ENCODE results near the gene GCH1. TPM values are rescaled to one million over a fixed set of nuclear protein-coding genes. Genes with fewer than 3 reads are reported as not detected.

Gene GCH1
- total RNA-seq, 1 donor from 2014 or later, result 8.9 TPM

DNA sequence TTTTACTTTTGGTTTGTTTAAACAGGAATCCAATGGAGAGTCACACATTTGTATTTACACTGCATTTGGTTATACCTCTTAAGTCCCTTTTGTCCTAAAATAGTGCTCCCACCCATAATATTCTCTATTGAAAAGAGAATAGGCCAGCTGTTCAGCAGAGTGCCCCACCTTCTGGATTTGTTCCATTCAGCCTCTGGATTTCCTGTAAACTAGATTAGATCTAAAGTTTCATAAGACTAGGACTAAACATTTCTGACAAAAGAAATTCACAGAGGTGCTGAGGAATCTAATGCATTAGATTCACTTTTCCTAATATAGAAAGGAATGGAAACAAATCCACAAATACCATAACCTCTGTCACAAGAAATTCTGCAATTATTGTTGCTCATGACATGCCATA, 38.1 kb downstream of the GCH1 start:
- no peak for ATAC-seq

- ATAC-seq, result no peak
These were observed 44.8 kb downstream of the GCH1 start for GRCh38 chr14:54857830-54858269.

DNA sequence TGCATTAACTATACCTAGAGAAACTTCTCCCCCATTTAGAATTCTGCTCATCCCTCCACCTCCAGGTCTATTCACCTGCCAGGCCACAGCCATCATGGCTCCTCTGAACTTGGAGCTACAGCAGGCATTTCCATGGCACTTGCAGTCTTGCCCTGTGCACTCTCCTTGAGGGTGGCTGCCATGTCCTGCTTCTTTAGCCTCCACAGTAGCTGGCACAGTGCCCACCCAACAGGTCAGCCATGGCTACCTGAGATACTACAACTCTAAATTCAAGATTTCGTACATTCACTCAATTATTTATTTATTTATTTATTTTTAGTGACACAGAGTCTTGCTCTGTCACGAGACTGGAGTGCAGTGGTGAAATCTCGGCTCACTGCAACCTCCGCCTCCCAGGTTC, 46.5 kb downstream of the GCH1 start:
- no peak for ATAC-seq

- no peak for ATAC-seq
These were observed 48.4 kb downstream of the GCH1 start for GRCh38 chr14:54854181-54854580.

DNA sequence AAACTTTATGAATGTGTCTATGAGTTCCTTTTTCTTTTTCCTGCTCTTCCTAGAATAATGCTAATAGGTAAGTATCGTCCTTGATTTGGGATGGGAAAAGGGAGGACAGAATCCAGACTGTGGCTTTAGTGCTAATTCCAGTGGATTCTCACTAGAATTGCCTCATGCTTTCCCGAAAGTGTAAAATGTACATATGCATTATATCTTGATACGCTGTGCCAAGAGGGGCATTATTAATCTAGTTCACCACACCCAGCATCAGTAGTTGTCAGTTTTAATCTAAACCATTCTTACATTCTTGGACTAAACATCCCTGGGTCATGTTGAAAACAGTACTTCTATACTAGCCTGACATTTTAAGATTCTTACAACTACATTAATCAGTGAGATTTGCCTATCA, 49.3 kb downstream of the GCH1 start:
- no peak for ATAC-seq

DNA sequence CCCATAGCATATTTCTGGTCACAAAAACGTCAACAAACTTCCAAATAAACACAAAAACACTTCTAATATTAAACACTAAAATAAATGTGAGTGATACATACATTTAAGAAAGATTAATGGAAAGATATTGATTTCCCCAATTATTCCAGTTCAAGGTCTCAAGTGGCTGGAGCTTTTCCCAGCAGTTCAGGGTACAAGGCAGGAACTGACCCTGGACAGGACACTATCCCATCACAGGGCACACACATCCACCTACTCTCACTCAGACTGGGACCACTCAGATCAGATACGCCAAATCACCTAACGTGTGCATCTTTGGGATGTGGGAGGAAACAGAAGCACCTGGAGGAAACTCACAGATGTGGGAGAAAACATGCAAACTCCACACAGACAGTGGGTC, 50.4 kb downstream of the GCH1 start:
- no peak for ATAC-seq

- no peak for ATAC-seq
These were observed 53.7 kb downstream of the GCH1 start for GRCh38 chr14:54848910-54849309.

DNA sequence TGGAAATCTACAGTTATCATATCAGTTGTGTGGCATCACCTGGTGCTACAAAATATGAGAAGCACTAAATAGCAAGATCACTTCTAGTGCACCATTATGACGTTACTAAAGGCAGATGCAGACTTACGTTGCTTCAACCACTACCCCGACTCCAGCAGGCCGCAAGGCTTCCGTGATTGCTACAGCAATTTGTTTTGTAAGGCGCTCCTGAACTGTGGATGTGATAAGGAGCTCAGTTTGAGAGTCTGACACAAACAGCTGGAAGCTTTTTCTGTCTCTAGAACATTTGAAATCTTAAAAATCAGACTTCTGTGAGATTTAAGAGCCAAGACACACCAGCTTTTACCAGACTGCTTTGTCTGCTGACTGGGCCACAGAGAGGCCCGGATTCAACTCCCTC, 57.0 kb downstream of the GCH1 start:
- ATAC-seq, result no peak

DNA sequence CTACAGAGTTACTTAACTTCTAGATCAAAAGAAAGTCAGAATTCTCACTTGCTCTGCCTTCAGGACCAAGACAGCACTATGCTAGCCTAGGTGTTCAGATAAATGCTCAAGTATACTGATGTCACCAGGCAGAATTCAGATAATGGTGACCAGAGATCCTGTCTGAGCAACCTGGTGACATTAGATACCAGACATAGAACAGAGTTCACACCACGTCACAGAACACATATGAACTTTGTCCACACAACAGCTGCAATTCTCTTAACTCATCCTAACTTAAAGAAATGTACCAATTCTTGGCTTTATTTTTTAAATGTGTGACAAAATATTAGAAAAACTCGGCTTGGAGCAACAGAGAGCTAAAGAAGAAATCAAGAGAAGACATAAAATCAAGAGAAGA, 58.1 kb downstream of the GCH1 start:
- no peak for ATAC-seq

GRCh38 chr14:54840798-54841197, 61.8 kb downstream of the GCH1 start:
- no peak for ATAC-seq

DNA sequence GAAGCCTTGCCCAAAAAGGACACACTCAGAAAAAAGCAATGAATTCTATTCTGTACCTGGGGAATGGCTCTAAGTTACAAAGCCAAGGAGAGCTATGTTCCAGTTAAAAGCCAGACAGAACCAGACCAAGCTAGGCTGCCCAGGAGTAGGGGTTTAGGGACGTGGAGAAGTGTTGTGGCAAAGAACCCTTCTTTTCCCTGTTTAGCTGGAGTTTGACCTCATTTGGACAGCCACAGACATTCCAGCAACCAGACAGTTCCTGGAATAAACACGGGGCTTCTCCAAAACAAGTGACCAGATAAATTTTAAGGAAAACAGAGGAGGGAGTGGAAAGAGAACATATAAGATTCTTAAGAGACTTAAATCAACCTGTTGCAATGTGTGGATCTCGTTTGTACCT, 62.3 kb downstream of the GCH1 start:
- ATAC-seq, result no peak

GRCh38 chr14:54839701-54840119, 62.9 kb downstream of the GCH1 start:
- ATAC-seq, result no peak

- ATAC-seq, result no peak
These were observed 63.6 kb downstream of the GCH1 start for GRCh38 chr14:54838931-54839512.

GRCh38 chr14:54837508-54838149, 65.0 kb downstream of the GCH1 start:
- ATAC-seq, result no peak

DNA sequence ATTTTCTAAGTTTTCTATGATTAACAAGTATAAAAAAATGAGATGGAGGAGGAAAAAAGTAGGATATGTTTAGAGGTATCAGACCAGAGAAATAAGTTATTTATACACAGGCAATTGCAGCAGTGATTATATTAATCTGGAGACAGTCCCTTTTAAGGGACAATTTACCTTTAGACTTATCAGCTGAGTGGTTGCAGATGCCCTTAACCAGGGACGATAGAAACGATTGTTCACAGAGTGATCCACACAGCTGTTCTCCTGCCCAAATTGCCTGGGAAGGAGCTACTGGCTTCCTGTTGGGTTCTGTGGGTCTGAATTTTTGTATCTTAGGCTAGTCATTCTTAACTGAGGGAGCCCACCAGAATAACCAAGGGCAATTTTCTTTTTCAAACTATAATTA, 66.4 kb downstream of the GCH1 start:
- ATAC-seq, result no peak

DNA sequence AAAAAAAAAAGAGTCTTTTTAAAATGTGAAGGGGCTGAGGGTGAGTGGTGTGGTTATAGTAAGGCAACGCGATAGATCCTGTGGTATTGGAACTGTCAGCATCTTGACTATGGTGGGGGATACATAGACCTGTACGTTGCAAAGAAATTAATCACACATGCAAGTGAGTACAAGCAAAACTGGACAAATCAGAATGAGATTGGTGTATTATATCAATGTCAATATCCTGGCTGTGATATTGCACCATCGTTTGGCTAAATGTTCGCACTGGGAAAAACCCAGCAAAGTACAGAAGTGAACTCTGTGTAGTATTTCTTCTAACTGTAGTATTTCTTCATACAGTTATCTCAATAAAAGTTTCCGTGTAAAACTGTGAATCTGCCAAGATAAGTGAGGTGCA, 67.9 kb downstream of the GCH1 start:
- no peak for ATAC-seq

DNA sequence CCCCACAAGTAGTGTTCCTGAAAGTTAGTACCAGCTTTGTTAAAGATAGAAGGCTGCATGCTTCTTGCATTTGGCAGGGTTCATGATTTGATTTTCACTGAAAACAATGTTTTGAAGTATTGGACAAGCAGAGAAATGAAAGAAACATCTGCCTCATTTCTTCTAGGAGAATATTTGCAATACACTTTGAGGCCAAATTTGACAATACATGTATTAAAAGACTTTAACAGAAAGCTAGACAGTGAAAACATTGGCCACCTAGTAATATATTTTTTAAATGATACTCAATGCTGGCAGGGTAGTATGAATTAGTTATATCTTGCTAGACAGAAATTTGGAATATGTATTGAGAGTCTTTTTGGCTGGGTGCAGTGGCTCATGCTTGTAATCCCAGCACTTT, 68.5 kb downstream of the GCH1 start:
- no peak for ATAC-seq

- no peak for ATAC-seq
These were observed 72.0 kb downstream of the GCH1 start for GRCh38 chr14:54830650-54831049.

- ATAC-seq, result no peak
These were observed 73.0 kb downstream of the GCH1 start for GRCh38 chr14:54829486-54830224.

DNA sequence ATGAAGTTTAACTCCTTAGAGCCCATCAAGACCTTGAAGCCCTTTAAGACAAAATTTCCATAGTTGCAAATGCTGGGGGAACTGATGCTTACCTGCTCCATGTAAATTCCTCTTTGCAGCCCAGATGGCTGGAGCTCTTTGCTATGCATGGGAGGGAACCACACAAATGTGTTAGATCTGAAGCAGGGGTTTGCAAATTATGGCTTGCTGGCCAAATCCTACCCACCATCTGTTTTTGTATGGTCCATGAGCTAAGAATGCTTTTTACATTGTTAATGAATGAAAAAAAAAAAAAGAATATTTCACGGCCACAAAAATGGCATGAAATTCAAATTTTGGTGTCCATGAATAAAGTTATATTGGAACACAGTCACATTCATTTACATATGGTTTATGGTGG, 74.6 kb downstream of the GCH1 start:
- ATAC-seq, result no peak

- no peak for ATAC-seq
These were observed 78.7 kb downstream of the GCH1 start for GRCh38 chr14:54823757-54824549.

DNA sequence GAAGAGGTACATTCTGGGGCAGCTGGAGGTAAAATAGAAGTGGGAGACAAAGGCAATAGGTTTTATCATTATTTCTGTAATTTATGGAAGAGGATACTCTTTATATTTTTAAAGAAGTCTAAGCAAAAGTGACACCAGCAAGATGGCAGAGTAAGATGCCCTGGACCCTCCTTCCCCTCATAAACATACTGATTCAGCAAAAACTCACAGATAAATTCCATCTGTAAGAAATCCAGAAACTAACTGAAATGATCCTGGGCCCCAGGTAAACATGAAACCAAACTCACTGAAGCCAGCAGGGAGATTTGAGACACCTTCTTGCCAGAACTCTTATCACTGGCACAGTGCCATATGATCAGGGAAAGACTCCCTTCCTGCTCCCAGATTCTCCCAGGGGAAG, 79.9 kb downstream of the GCH1 start:
- ATAC-seq, result no peak
